HEK293 (cell line): ENCODE data around the gene CADM4.

Source experiments
- CTCF ChIA-PET: fragments of 350-600 bp; formaldehyde crosslinking; extraction: SDS; loops from one replicate; lab custom pipeline; 2021; ENCODE audit warnings: antibody characterized with exemption; lab: Yijun Ruan, JAX
- POLR2A ChIA-PET: fragments of 300-600 bp; formaldehyde crosslinking; extraction: SDS; loops from one replicate; lab custom pipeline; 2020; ENCODE audit warnings: antibody characterized with exemption, inconsistent platforms; lab: Yijun Ruan, JAX
- H3K27ac ChIP-seq: fragments of 200-500 bp; sonication (Bioruptor generic); 2 replicates; pipeline ENCODE4 v1.5.1; 2014; ENCODE audit warnings: low read depth, low read length, control low read depth, inconsistent platforms; ENCODE audit errors: extremely low read depth
- H3K36me3 ChIP-seq, 2 experiments: fragments of 200-500 bp in 1 of 2; sonication (Bioruptor generic) in 1 of 2; 1 replicate in 1 of 2; 2 replicates in 1 of 2; pipeline ENCODE4 v1.5.1; 2014 to 2017; ENCODE audit warnings: inconsistent platforms in 2 of 2, low read length in 2 of 2; ENCODE audit not compliant: control insufficient read depth in 2 of 2, insufficient read depth in 1 of 2
- H3K4me1 ChIP-seq: fragments of 200-500 bp; sonication (Bioruptor generic); 2 replicates; pipeline ENCODE4 v1.5.1; 2014; ENCODE audit warnings: mild to moderate bottlenecking, low read length, inconsistent platforms; ENCODE audit not compliant: control insufficient read depth, insufficient read depth
- H3K4me3 ChIP-seq: 2 replicates; pipeline ENCODE4 v1.5.1; 2011; ENCODE audit warnings: low read depth, mild to moderate bottlenecking, control low read depth, low read length, moderate library complexity
- H3K9me3 ChIP-seq: fragments of 200-500 bp; sonication (Bioruptor generic); 2 replicates; pipeline ENCODE4 v1.5.1; 2014; ENCODE audit warnings: low read depth, low read length, inconsistent platforms; ENCODE audit not compliant: control insufficient read depth, insufficient read depth
- EGR2 ChIP-seq: fragments of 450-650 bp; formaldehyde crosslinking; IDR thresholded peaks from 2 replicates; pipeline ENCODE4 v1.5.1; 2016; ENCODE audit warnings: low read depth, missing biosample characterization, missing genetic modification characterization
- GFI1B ChIP-seq: fragments of 450-650 bp; formaldehyde crosslinking; IDR thresholded peaks from 2 replicates; pipeline ENCODE4 v1.5.1; 2016; ENCODE audit warnings: missing biosample characterization, missing genetic modification characterization
- HOXA7 ChIP-seq: sonication (generic); formaldehyde crosslinking; IDR thresholded peaks from 2 replicates; pipeline ENCODE4 v1.8.1; 2022; ENCODE audit warnings: missing genetic modification reagents, borderline replicate concordance
- HOXD13 ChIP-seq: sonication (generic); formaldehyde crosslinking; IDR thresholded peaks from 2 replicates; pipeline ENCODE4 v1.8.0; 2022; ENCODE audit warnings: missing genetic modification reagents, borderline replicate concordance
- IKZF3 ChIP-seq: fragments of 450-650 bp; IDR thresholded peaks from 2 replicates; pipeline ENCODE4 v1.5.0; 2018; ENCODE audit warnings: missing biosample characterization, mild to moderate bottlenecking, missing genetic modification characterization, moderate library complexity
- KLF1 ChIP-seq: fragments of 450-650 bp; formaldehyde crosslinking; IDR thresholded peaks from 2 replicates; pipeline ENCODE4 v1.5.1; 2016; ENCODE audit warnings: missing biosample characterization, missing genetic modification characterization
- KLF9 ChIP-seq: fragments of 450-650 bp; formaldehyde crosslinking; IDR thresholded peaks from 2 replicates; pipeline ENCODE4 v1.5.1; 2016; ENCODE audit warnings: missing biosample characterization, missing genetic modification characterization, low read depth
- RBAK ChIP-seq: fragments of 450-650 bp; formaldehyde crosslinking; IDR thresholded peaks from 2 replicates; pipeline ENCODE4 v1.5.1; 2016; ENCODE audit warnings: missing biosample characterization, missing genetic modification characterization
- SALL2 ChIP-seq: fragments of 450-650 bp; formaldehyde crosslinking; IDR thresholded peaks from 2 replicates; pipeline ENCODE4 v1.5.0; 2017; ENCODE audit warnings: missing biosample characterization, mild to moderate bottlenecking, missing genetic modification characterization, borderline replicate concordance
- ZBTB7A ChIP-seq: fragments of 450-650 bp; formaldehyde crosslinking; IDR thresholded peaks from 2 replicates; pipeline ENCODE4 v1.5.1; 2016; ENCODE audit warnings: low read depth, missing biosample characterization, missing genetic modification characterization
- ZFP37 ChIP-seq: fragments of 450-650 bp; formaldehyde crosslinking; IDR thresholded peaks from 2 replicates; pipeline ENCODE4 v1.5.1; 2016; ENCODE audit warnings: missing biosample characterization, missing genetic modification characterization
- ZFP41 ChIP-seq: fragments of 450-650 bp; formaldehyde crosslinking; IDR thresholded peaks from 2 replicates; pipeline ENCODE4 v1.5.1; 2016; ENCODE audit warnings: missing biosample characterization, missing genetic modification characterization, borderline replicate concordance
- ZNF112 ChIP-seq: fragments of 450-650 bp; formaldehyde crosslinking; IDR thresholded peaks from 2 replicates; pipeline ENCODE4 v1.5.0; 2017; ENCODE audit warnings: missing biosample characterization, missing genetic modification characterization
- ZNF140 ChIP-seq: fragments of 450-650 bp; formaldehyde crosslinking; IDR thresholded peaks from 2 replicates; pipeline ENCODE4 v1.5.1; 2016; ENCODE audit warnings: missing biosample characterization, missing genetic modification characterization
- ZNF174 ChIP-seq: fragments of 450-650 bp; formaldehyde crosslinking; IDR thresholded peaks from 2 replicates; pipeline ENCODE4 v1.5.0; 2017; ENCODE audit warnings: missing biosample characterization, mild to moderate bottlenecking, missing genetic modification characterization
- ZNF248 ChIP-seq: fragments of 450-650 bp; formaldehyde crosslinking; IDR thresholded peaks from 2 replicates; pipeline ENCODE4 v1.5.1; 2017; ENCODE audit warnings: missing biosample characterization, missing genetic modification characterization
- ZNF302 ChIP-seq: fragments of 450-650 bp; formaldehyde crosslinking; IDR thresholded peaks from 2 replicates; pipeline ENCODE4 v1.5.1; 2016; ENCODE audit warnings: missing biosample characterization, missing genetic modification characterization, low read depth
- ZNF37A ChIP-seq: fragments of 450-650 bp; IDR thresholded peaks from 2 replicates; pipeline ENCODE4 v1.5.1; 2018; ENCODE audit warnings: missing biosample characterization, missing genetic modification characterization
- ZNF404 ChIP-seq: fragments of 450-650 bp; formaldehyde crosslinking; IDR thresholded peaks from 2 replicates; pipeline ENCODE4 v1.5.1; 2017; ENCODE audit warnings: missing biosample characterization, missing genetic modification characterization
- ZNF624 ChIP-seq: fragments of 450-650 bp; formaldehyde crosslinking; IDR thresholded peaks from 2 replicates; pipeline ENCODE4 v1.5.1; 2017; ENCODE audit warnings: missing biosample characterization, missing genetic modification characterization
- ZNF654 ChIP-seq: fragments of 450-650 bp; formaldehyde crosslinking; IDR thresholded peaks from 2 replicates; pipeline ENCODE4 v1.5.1; 2016; ENCODE audit warnings: low read depth, missing biosample characterization, missing genetic modification characterization
- ZNF777 ChIP-seq: fragments of 450-650 bp; formaldehyde crosslinking; IDR thresholded peaks from 2 replicates; pipeline ENCODE4 v1.5.1; 2017; ENCODE audit warnings: missing biosample characterization, missing genetic modification characterization, borderline replicate concordance
- ZNF791 ChIP-seq: fragments of 450-650 bp; formaldehyde crosslinking; IDR thresholded peaks from 2 replicates; pipeline ENCODE4 v1.5.1; 2016; ENCODE audit warnings: missing biosample characterization, missing genetic modification characterization
- ZSCAN30 ChIP-seq: fragments of 450-650 bp; IDR thresholded peaks from 2 replicates; pipeline ENCODE4 v1.5.1; 2018; ENCODE audit warnings: missing biosample characterization, mild to moderate bottlenecking, missing genetic modification characterization, moderate library complexity
- TF ChIP-seq, protein P1 (sequence below): fragments of 450-650 bp; formaldehyde crosslinking; IDR thresholded peaks from 2 replicates; pipeline ENCODE4 v1.5.1; 2016; ENCODE audit warnings: missing biosample characterization, missing genetic modification characterization
- TF ChIP-seq, protein P2 (sequence below): fragments of 450-650 bp; formaldehyde crosslinking; IDR thresholded peaks from 2 replicates; pipeline ENCODE4 v1.5.1; 2016; ENCODE audit warnings: missing biosample characterization, missing genetic modification characterization
- TF ChIP-seq, protein P3 (sequence below): fragments of 450-650 bp; formaldehyde crosslinking; IDR thresholded peaks from 2 replicates; pipeline ENCODE4 v1.5.1; 2017; ENCODE audit warnings: missing biosample characterization, missing genetic modification characterization
- TF ChIP-seq, protein P4 (sequence below): fragments of 450-650 bp; formaldehyde crosslinking; IDR thresholded peaks from 2 replicates; pipeline ENCODE4 v1.5.1; 2016; ENCODE audit warnings: missing biosample characterization, missing genetic modification characterization

Gene CADM4

DNA sequence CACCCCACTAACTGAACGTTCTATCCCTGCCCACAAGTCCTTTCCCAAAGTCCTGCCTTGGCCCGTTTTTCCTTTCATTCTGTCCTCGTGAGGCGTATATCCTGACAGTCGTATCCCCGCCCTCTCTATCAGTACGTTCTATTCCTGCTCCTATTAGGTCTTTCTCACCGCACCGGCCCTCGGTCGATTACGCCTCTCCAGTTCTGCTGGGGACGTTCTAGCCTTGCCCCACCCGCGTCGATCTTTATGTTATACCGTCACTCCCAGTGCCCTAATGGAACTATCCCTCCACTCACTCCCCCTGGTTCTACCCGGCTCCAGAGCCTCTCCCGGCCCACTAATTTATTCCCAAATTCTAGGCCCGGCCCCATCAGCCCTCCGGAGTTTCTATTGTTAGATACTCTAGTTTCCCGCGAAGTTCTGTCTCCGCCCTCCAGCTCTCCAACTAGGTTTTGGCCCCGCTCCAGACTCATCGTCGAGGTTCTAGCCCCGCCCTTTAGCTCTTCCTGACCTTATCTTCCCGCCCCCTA, 28.3 kb upstream of the CADM4 start (continued):
- no peak for TF ChIP-seq KLF1
- TF ChIP-seq RBAK (tag by site-specific recombination): peak; percentile 82
- TF ChIP-seq HOXD13: no peak
- no peak for TF ChIP-seq ZNF302 (tag by site-specific recombination)
- TF ChIP-seq, protein P1, sequence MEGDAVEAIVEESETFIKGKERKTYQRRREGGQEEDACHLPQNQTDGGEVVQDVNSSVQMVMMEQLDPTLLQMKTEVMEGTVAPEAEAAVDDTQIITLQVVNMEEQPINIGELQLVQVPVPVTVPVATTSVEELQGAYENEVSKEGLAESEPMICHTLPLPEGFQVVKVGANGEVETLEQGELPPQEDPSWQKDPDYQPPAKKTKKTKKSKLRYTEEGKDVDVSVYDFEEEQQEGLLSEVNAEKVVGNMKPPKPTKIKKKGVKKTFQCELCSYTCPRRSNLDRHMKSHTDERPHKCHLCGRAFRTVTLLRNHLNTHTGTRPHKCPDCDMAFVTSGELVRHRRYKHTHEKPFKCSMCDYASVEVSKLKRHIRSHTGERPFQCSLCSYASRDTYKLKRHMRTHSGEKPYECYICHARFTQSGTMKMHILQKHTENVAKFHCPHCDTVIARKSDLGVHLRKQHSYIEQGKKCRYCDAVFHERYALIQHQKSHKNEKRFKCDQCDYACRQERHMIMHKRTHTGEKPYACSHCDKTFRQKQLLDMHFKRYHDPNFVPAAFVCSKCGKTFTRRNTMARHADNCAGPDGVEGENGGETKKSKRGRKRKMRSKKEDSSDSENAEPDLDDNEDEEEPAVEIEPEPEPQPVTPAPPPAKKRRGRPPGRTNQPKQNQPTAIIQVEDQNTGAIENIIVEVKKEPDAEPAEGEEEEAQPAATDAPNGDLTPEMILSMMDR (tag by site-specific recombination): no peak
- TF ChIP-seq ZNF777 (tag by site-specific recombination): peak; percentile 43; the same call in 1 of the 2 replicates
- no peak for TF ChIP-seq ZNF624
- TF ChIP-seq, protein P2, sequence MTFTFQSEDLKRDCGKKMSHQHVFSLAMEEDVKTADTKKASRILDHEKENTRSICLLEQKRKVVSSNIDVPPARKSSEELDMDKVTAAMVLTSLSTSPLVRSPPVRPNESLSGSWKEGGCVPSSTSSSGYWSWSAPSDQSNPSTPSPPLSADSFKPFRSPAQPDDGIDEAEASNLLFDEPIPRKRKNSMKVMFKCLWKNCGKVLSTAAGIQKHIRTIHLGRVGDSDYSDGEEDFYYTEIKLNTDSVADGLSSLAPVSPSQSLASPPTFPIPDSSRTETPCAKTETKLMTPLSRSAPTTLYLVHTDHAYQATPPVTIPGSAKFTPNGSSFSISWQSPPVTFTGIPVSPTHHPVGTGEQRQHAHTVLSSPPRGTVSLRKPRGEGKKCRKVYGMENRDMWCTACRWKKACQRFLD (tag by site-specific recombination): no peak
- TF ChIP-seq ZNF174 (tag by site-specific recombination): no peak

DNA sequence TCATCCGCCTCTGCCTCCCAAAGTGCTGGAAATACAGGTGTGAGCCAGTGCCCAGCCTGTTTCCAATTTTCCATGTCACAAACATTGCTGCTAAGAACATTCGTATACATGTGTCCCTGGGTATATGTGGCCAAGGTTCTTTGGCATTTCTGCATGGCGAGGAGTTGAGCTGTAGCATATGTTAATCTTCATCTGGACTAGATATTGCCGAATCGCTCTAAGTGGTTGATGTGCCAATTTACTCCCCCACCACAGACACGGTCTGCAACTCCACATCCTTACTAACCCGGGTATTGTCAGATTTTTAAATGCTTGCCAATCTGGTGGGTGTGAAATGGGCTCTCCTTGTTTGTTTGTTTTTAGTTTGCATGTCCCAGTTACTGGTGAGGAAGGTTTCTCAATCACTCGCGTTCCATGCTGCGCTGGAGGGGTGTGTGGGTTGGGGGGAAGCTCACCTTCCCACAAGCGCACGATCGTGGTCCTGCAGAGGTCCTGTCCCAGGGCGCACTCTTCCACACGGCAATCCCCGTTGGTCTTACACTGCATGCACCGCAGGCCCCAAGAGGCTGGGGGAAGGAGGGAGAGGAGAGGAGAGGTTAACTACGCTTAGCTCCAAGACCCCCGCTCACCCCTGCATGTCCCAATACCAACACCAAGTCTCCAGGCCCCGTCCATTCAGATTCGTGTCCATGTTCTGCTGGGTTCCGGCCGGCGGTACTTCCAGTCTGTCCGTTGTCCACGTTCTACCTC, 27.7 kb upstream of the CADM4 start:
- H3K4me3 ChIP-seq: no peak overlapping the region
- CTCF ChIA-PET: interaction anchor here (0.6 to 4.9 kb wide), 8 partner anchors 15 to 147 kb away, joined by 3 to 39 read pairs (median 7); no protein-coding TSS in a partner anchor
- peaks cover 42% of the 10 kb centered on the region for H3K4me1 ChIP-seq
- TF ChIP-seq IKZF3 (tag by site-specific recombination) (no peak), ZNF112 (tag by site-specific recombination) (peak; percentile 19; the same call in 1 of the 2 replicates), ZBTB7A (tag by site-specific recombination) (0 out of 2 replicates have a peak, but pooled peaks have one; percentile 31), EGR2 (tag by site-specific recombination) (0 out of 2 replicates have a peak, but pooled peaks have one; percentile 0), GFI1B (tag by site-specific recombination) (no peak), ZFP41 (tag by site-specific recombination) (no peak), ZNF248 (tag by site-specific recombination) (0 out of 2 replicates have a peak, but pooled peaks have one; percentile 9), SALL2 (tag by site-specific recombination) (0 out of 2 replicates have a peak, but pooled peaks have one; percentile 22)
- TF ChIP-seq, protein P3, sequence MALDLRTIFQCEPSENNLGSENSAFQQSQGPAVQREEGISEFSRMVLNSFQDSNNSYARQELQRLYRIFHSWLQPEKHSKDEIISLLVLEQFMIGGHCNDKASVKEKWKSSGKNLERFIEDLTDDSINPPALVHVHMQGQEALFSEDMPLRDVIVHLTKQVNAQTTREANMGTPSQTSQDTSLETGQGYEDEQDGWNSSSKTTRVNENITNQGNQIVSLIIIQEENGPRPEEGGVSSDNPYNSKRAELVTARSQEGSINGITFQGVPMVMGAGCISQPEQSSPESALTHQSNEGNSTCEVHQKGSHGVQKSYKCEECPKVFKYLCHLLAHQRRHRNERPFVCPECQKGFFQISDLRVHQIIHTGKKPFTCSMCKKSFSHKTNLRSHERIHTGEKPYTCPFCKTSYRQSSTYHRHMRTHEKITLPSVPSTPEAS (tag by site-specific recombination): 0 out of 2 replicates have a peak, but pooled peaks have one; percentile 16
- POLR2A ChIA-PET: interaction anchor here (0.6 to 3.6 kb wide), 13 partner anchors 9 to 354 kb away, joined by 3 to 64 read pairs (median 14); partner anchors contain the start of genes IRGQ, SMG9, ZNF45 and ZNF576
- H3K36me3 ChIP-seq: peaks cover 27 to 35% of the 10 kb centered on the region in 2 experiments; a peak in 2 of 3 replicates
- H3K27ac ChIP-seq: peak overlapping the region; percentile 81
- no peaks in the 10 kb centered on the region for H3K9me3 ChIP-seq

DNA sequence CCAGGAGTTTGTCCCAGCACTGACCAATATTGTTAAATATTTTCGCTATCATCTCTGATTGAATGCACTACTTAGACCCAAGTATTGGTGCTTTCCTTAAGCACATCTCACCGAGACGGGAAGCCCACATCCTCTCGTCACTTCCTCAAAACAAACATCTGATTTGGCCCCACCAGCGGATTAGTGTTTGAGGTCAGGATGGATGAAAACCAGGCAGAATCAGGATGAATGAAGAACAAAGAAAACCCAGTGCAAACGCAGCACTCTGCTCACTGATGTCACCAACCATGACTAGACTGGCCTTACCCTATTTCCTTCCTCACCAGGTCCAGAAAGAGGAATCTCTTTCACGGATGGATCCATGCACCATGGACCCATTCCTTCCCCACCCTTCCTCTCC, 24.4 kb upstream of the CADM4 start:
- Histone ChIP-seq H3K36me3 (peaks cover 37 to 57% of the 10 kb centered on the region in 2 experiments), H3K4me3 (no peak overlapping the region)
- POLR2A ChIA-PET: no interaction called here
- no peak for TF ChIP-seq ZNF140 (tag by site-specific recombination)
- no peak for TF ChIP-seq ZSCAN30
- TF ChIP-seq KLF9 (tag by site-specific recombination): no peak
- no peak for TF ChIP-seq ZNF404 (tag by site-specific recombination)
- TF ChIP-seq HOXA7: no peak
- TF ChIP-seq, protein P4, sequence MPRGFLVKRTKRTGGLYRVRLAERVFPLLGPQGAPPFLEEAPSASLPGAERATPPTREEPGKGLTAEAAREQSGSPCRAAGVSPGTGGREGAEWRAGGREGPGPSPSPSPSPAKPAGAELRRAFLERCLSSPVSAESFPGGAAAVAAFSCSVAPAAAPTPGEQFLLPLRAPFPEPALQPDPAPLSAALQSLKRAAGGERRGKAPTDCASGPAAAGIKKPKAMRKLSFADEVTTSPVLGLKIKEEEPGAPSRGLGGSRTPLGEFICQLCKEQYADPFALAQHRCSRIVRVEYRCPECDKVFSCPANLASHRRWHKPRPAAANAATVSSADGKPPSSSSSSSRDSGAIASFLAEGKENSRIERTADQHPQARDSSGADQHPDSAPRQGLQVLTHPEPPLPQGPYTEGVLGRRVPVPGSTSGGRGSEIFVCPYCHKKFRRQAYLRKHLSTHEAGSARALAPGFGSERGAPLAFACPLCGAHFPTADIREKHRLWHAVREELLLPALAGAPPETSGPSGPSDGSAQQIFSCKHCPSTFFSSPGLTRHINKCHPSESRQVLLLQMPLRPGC (tag by site-specific recombination): no peak
- TF ChIP-seq ZFP37: no peak
- no peak for TF ChIP-seq ZNF112 (tag by site-specific recombination)
- TF ChIP-seq ZNF791 (tag by site-specific recombination): no peak
- TF ChIP-seq ZNF654 (tag by site-specific recombination): no peak
- TF ChIP-seq ZNF37A (tag by site-specific recombination): no peak

More for the DNA sequence above, 24.4 kb upstream of the CADM4 start:
- Histone ChIP-seq H3K9me3 (peaks cover under 1% of the 10 kb centered on the region), H3K27ac (no peak overlapping the region), H3K4me1 (peaks cover 10% of the 10 kb centered on the region)
- CTCF ChIA-PET: interaction anchor here (1.3 to 4.9 kb wide), 4 partner anchors 11 to 144 kb away, joined by 5 to 52 read pairs (median 22); no protein-coding TSS in a partner anchor
